Upper lobe of left lung (tissue), 4 donors: ENCODE measurements around the gene RHOV.

Experiments
- POLR2A ChIP-seq, 4 donors: fragments of 450-650 bp; IDR thresholded peaks; one replicate each; pipeline ENCODE4 v1.5.1; 2016 to 2017; ENCODE audit warnings: antibody characterized with exemption in 4 of 4, mild to moderate bottlenecking in 2 of 4
- POLR2AphosphoS5 ChIP-seq, 2 donors: sonication (generic); formaldehyde crosslinking; IDR thresholded peaks; one replicate each; pipeline ENCODE4 v1.5.1; 2017; ENCODE audit warnings: antibody characterized with exemption in 2 of 2
- TF ChIP-seq, protein P1 (sequence below), 6 experiments: fragments of 450-650 bp in 4 of 6; fragments of 200-600 bp in 2 of 6; sonication (generic) in 2 of 6; IDR thresholded peaks; one replicate each; pipeline ENCODE4 v1.5.1; 2016 to 2019; ENCODE audit warnings: antibody characterized with exemption in 6 of 6

DNA sequence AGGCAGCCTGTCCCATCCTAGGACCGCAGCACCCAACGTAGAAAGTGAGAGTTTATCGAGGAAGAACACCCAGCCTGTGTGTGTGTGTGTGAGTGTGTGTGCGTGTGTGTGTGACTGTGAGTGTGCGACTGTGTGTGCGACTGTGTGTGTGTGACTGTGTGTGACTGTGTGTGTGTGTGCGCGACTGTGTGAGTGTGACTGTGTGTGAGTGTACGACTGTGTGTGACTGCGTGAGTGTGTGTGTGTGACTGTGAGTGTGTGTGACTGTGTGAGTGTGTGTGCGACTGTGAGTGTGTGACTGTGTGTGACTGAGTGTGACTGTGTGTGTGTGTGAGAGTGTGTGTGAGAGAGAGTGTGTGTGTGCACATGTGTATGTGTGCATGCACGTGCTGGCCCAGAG, 40.0 kb upstream of the RHOV start:
- TF ChIP-seq, protein P1, sequence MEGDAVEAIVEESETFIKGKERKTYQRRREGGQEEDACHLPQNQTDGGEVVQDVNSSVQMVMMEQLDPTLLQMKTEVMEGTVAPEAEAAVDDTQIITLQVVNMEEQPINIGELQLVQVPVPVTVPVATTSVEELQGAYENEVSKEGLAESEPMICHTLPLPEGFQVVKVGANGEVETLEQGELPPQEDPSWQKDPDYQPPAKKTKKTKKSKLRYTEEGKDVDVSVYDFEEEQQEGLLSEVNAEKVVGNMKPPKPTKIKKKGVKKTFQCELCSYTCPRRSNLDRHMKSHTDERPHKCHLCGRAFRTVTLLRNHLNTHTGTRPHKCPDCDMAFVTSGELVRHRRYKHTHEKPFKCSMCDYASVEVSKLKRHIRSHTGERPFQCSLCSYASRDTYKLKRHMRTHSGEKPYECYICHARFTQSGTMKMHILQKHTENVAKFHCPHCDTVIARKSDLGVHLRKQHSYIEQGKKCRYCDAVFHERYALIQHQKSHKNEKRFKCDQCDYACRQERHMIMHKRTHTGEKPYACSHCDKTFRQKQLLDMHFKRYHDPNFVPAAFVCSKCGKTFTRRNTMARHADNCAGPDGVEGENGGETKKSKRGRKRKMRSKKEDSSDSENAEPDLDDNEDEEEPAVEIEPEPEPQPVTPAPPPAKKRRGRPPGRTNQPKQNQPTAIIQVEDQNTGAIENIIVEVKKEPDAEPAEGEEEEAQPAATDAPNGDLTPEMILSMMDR (IDR thresholded peaks at IDR 0.05) = no peak
- TF ChIP-seq POLR2A (IDR thresholded peaks at IDR 0.05) (no peak), POLR2AphosphoS5 (IDR thresholded peaks at IDR 0.05) (no peak)
